Measurements from ENCODE around the gene ZDHHC1.

The ZDHHC1 gene

DNA sequence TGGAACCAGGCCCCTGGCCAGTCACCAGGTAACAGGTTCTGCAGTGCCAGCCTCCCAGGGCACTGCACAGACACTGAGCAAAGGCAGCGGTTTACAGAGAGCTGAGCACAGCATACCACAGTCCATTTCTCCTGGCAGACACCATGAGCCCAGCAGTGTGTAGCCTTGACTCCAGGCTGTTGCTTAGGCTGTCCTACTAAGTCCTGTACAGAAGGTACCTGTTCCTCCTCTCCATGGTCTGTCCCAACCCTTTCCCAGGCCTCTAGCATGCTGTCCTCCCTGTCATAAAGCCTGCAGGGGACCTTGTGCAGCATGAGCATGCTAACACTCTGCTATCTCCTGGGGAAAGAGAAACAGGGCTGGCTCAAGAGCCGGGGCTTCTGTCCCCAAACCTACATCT is 44.7 kb upstream of the ZDHHC1 start:
- no peak overlapping the region for H3K4me3 ChIP-seq (ENCODE audit: low read depth, low read length)
- DNase-seq (ENCODE audit: low read depth), result no peak
- TF ChIP-seq, protein P1, sequence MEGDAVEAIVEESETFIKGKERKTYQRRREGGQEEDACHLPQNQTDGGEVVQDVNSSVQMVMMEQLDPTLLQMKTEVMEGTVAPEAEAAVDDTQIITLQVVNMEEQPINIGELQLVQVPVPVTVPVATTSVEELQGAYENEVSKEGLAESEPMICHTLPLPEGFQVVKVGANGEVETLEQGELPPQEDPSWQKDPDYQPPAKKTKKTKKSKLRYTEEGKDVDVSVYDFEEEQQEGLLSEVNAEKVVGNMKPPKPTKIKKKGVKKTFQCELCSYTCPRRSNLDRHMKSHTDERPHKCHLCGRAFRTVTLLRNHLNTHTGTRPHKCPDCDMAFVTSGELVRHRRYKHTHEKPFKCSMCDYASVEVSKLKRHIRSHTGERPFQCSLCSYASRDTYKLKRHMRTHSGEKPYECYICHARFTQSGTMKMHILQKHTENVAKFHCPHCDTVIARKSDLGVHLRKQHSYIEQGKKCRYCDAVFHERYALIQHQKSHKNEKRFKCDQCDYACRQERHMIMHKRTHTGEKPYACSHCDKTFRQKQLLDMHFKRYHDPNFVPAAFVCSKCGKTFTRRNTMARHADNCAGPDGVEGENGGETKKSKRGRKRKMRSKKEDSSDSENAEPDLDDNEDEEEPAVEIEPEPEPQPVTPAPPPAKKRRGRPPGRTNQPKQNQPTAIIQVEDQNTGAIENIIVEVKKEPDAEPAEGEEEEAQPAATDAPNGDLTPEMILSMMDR (IDR thresholded peaks at IDR 0.05; ENCODE audit: insufficient read depth, low read depth, low read length, missing control alignments), result no peak

DNA sequence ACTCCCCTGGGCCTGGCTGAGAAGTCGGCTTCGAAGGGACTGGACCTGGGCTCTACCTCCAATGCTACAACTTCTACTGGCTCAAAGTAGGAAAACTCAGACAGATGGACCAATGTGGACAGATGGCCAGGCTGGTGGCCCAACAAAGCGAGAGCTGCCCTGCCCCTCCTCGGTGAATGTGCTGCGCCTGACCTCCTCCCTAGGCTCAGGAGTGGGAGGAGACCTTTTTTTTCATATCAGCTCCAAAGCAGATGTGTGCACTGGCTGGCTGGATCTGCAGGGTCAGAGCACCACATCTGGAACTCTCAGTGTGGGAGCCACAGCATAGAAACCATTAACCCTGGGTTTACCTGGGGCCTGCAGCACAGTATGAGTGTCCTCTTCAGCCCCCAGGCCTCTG is 43.9 kb upstream of the ZDHHC1 start:
- DNase-seq (ENCODE audit: low read depth), result no peak
- TF ChIP-seq, protein P1 (IDR thresholded peaks at IDR 0.05; ENCODE audit: insufficient read depth, low read depth, low read length, missing control alignments), result no peak
- no peak overlapping the region for H3K4me3 ChIP-seq (ENCODE audit: low read depth, low read length)

DNA sequence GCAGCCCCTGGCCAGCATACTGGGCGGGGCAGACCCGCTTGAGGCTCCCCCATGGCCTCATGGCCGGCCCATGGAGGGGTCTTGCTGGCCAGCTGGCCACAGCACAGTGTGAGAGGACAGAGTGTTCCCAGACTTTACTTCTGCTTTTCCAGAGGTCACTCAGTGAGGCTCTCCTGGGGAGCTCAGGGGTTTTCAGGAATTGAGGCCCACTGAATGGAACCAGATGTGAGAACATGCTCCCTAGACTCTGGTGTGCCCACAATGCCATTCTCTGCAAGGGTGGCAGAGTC is 43.5 kb upstream of the ZDHHC1 start:
- TF ChIP-seq, protein P1 (IDR thresholded peaks at IDR 0.05; ENCODE audit: insufficient read depth, low read depth, low read length, missing control alignments), result no peak
- no peak for DNase-seq (ENCODE audit: low read depth)
- no peak overlapping the region for H3K4me3 ChIP-seq (ENCODE audit: low read depth, low read length)

DNA sequence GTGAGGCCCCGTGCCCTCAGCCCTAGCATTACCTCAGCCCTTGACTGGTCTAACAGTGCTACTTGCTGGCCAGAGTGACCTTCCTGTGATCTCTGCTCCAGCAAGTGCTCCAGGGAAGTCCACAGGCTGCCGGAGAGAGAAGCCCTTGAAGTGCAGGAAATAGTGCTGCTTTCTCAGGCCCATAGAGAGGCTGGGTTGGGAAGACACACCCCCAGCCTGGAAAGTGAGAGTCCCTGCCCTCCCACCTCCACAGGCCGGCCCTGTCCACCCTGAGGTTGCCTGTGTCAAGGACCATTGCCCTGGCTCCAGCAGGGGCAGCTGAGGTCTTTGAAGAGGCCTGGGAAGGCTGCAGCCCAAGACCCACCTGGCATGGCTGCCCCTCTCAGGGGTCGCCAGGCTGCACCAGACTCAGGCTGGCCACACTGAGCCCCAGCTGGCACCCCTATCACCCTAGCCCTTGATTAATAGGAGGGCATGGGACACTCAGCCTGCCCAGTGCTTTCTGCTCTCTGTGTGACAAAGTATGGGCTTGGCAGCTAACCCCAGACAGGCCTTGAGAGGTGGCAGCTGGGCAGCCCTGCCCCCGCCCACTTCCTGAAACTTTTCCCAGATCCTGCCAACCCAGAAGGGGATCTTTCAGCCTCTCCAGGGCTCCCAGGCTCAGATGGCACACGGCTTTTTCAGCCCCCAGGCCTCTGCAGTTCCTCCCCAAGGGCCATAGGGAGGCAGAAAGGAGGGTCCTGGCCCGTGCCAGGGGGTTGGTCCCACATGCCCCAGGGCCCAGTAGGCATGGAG is 43.0 kb upstream of the ZDHHC1 start:
- H3K4me3 ChIP-seq (ENCODE audit: low read depth, low read length), result no peak overlapping the region
- no peak for DNase-seq (ENCODE audit: low read depth)
- TF ChIP-seq, protein P1 (IDR thresholded peaks at IDR 0.05; ENCODE audit: insufficient read depth, low read depth, low read length, missing control alignments), result no peak

DNA sequence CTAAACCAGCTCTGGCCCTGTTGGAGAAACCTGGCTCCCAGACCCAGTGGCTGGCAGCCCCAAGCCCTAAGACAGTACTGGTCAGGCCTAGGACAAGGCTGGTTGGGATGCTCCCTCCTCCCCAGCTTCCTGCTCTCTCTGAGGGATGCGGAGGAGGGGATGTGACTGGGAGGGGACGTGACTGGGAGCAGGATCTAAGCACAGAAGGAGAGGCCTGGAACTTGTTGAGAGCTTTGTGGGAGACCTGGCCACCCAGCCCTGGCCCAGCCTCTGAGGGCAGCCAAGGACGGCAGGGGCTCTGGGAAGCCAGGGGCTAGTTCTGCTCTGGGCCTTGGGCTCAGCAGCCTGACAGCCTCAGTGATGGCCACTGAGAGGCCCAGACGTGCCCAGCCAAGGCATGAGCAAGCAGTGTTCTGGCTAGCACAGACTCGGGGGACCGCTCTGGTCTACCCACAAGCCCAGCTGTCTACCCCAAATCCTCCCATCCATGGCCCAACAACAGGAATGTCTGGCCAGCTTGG is 41.9 kb upstream of the ZDHHC1 start:
- H3K4me3 ChIP-seq (ENCODE audit: low read depth, low read length), result no peak overlapping the region
- TF ChIP-seq, protein P1 (IDR thresholded peaks at IDR 0.05; ENCODE audit: insufficient read depth, low read depth, low read length, missing control alignments), result no peak
- DNase-seq (ENCODE audit: low read depth), result no peak

DNA sequence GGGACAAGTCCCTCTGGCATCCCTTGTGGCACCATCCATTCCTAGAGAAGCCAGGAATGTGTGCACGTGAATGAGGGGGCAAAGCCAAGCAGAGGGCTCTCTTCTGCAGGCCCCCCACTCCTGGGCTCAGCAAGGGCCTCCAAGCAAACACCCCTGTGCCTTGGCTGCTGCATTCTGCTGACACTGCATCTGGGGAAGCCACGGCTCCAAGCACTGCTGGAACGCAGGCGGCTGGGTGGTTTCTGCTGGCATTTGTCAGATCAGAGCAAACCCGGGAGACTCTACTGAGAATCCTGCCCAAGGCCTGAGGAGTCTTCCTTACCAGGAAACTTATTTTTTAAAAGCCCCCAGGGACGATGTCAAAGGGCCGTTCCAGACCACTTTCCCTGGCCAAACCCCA is 41.3 kb upstream of the ZDHHC1 start:
- TF ChIP-seq, protein P1 (IDR thresholded peaks at IDR 0.05; ENCODE audit: insufficient read depth, low read depth, low read length, missing control alignments), result no peak
- DNase-seq (ENCODE audit: low read depth), result no peak
- no peak overlapping the region for H3K4me3 ChIP-seq (ENCODE audit: low read depth, low read length)

All from GM12865 (cell line).